SK-N-SH (cell line): ENCODE data around the gene RNF19B. TPM values are rescaled to one million over a fixed set of nuclear protein-coding genes. Genes with fewer than 3 reads are reported as not detected.

ENCODE experiments used
- CTCF ChIA-PET: fragments of 300-600, 350-600 bp; formaldehyde crosslinking; extraction: SDS; loops from one replicate; lab custom pipeline; 2021; lab: Yijun Ruan, JAX
- POLR2A ChIA-PET: fragments of 350-600 bp; sonication (Branson Sonifier 250); formaldehyde crosslinking; extraction: SDS; loops from one replicate; lab custom pipeline; 2020; ENCODE audit warnings: antibody characterized with exemption, inconsistent platforms; lab: Yijun Ruan, JAX
- DNase-seq: peaks from one replicate; pipeline ENCODE4 v3.0.0; 2012
- H2AFZ ChIP-seq: fragments of 200-600 bp; sonication (generic); 2 replicates; pipeline ENCODE4 v1.8.1; 2016; ENCODE audit warnings: antibody characterized with exemption, mild to moderate bottlenecking, low read depth
- H3F3A ChIP-seq: fragments of 200-600 bp; sonication (generic); replicated peaks from 2 replicates; pipeline ENCODE3; 2016; ENCODE audit warnings: antibody characterized with exemption, mild to moderate bottlenecking; ENCODE audit not compliant: insufficient read depth
- H3K27ac ChIP-seq, 2 experiments: fragments of 200-500 bp in 1 of 2; fragments of 200-600 bp in 1 of 2; sonication (Bioruptor generic) in 1 of 2; sonication (generic), shearing (Covaris generic) in 1 of 2; 2 replicates each; pipeline versions ENCODE4 v1.5.1 to v1.6.1; 2014 to 2016; ENCODE audit warnings: low read depth in 2 of 2, inconsistent platforms in 1 of 2, low read length in 1 of 2, mild to moderate bottlenecking in 1 of 2, mixed read lengths in 1 of 2
- H3K27me3 ChIP-seq: fragments of 200-600 bp; sonication (generic), shearing (Covaris generic); 2 replicates; pipeline ENCODE4 v1.6.1; 2016; ENCODE audit warnings: mixed run types; ENCODE audit not compliant: insufficient read depth
- H3K36me3 ChIP-seq, 2 experiments: fragments of 200-500 bp in 1 of 2; fragments of 200-600 bp in 1 of 2; sonication (Bioruptor generic) in 1 of 2; sonication (generic) in 1 of 2; replicated peaks in 1 of 2; 2 replicates each; pipeline versions ENCODE3 to v1.5.1; 2014 to 2016; ENCODE audit warnings: low read length in 1 of 2, mild to moderate bottlenecking in 1 of 2; ENCODE audit not compliant: insufficient read depth in 2 of 2, control insufficient read depth in 1 of 2
- H3K4me1 ChIP-seq, 2 experiments: fragments of 200-500 bp in 1 of 2; fragments of 200-600 bp in 1 of 2; sonication (Bioruptor generic) in 1 of 2; sonication (generic), shearing (Covaris generic) in 1 of 2; 2 replicates each; pipeline versions ENCODE4 v1.5.1 to v1.6.1; 2014 to 2016; ENCODE audit warnings: low read depth in 1 of 2, low read length in 1 of 2, mixed run types in 1 of 2; ENCODE audit not compliant: insufficient read depth in 2 of 2, control insufficient read depth in 1 of 2
- H3K4me2 ChIP-seq: fragments of 200-600 bp; sonication (generic), shearing (Covaris generic); 2 replicates; pipeline ENCODE4 v1.6.1; 2017; ENCODE audit warnings: mixed run types
- H3K4me3 ChIP-seq, 2 experiments: fragments of 200-500 bp in 1 of 2; fragments of 200-600 bp in 1 of 2; sonication (Bioruptor generic) in 1 of 2; sonication (generic), shearing (Covaris generic) in 1 of 2; 2 replicates each; pipeline versions ENCODE4 v1.5.1 to v1.8.1; 2014 to 2016; ENCODE audit warnings: low read depth in 2 of 2, inconsistent platforms in 1 of 2, low read length in 1 of 2, mild to moderate bottlenecking in 1 of 2, mixed read lengths in 1 of 2, moderate library complexity in 1 of 2
- H3K79me2 ChIP-seq: fragments of 200-600 bp; sonication (generic); 2 replicates; pipeline ENCODE4 v1.8.1; 2017; ENCODE audit warnings: mild to moderate bottlenecking; ENCODE audit not compliant: insufficient read depth
- H3K9ac ChIP-seq: fragments of 200-600 bp; sonication (generic); 2 replicates; pipeline ENCODE4 v1.6.1; 2017; ENCODE audit warnings: mixed run types
- H3K9me2 ChIP-seq: fragments of 200-600 bp; sonication (generic); 2 replicates; pipeline ENCODE4 v1.6.1; 2017; ENCODE audit warnings: mixed run types
- H3K9me3 ChIP-seq: fragments of 200-600 bp; sonication (generic); 2 replicates; pipeline ENCODE4 v1.6.1; 2017; ENCODE audit warnings: mixed run types, mild to moderate bottlenecking, moderate library complexity
- H4K20me1 ChIP-seq: fragments of 200-600 bp; sonication (generic); 2 replicates; pipeline ENCODE4 v1.6.1; 2017; ENCODE audit warnings: mild to moderate bottlenecking, mixed run types; ENCODE audit not compliant: insufficient read depth
- CTCF ChIP-seq: fragments of 200-600 bp; sonication (generic); IDR thresholded peaks from 2 replicates; pipeline ENCODE4 v1.6.1; 2017; ENCODE audit warnings: antibody characterized with exemption, mild to moderate bottlenecking, moderate library complexity
- ELF1 ChIP-seq: IDR thresholded peaks from 2 replicates; pipeline ENCODE4 v1.4.0; 2012
- EP300 ChIP-seq, 2 experiments: IDR thresholded peaks; 2 replicates each; pipeline versions ENCODE4 v1.4.0 to v1.6.1; 2012; ENCODE audit warnings: borderline replicate concordance in 1 of 2, low read depth in 1 of 2, low read length in 1 of 2
- FOSL2 ChIP-seq: IDR thresholded peaks from 2 replicates; pipeline ENCODE4 v1.4.0; 2012; ENCODE audit warnings: low read depth, mild to moderate bottlenecking, moderate library complexity, borderline replicate concordance
- FOXJ3 ChIP-seq: sonication (generic); formaldehyde crosslinking; IDR thresholded peaks from 2 replicates; pipeline ENCODE4 v1.5.1; 2020; ENCODE audit warnings: mild to moderate bottlenecking, missing genetic modification reagents
- GABPA ChIP-seq: IDR thresholded peaks from 2 replicates; pipeline ENCODE4 v1.4.0; 2012; ENCODE audit warnings: low read depth, mild to moderate bottlenecking
- IRF3 ChIP-seq: fragments of 150-350 bp; IDR thresholded peaks from 2 replicates; pipeline ENCODE4 v1.6.1; 2016; ENCODE audit warnings: mild to moderate bottlenecking, low read depth, low read length
- JUND ChIP-seq: IDR thresholded peaks from 2 replicates; pipeline ENCODE4 v1.4.0; 2012
- MAX ChIP-seq: IDR thresholded peaks from 2 replicates; pipeline ENCODE4 v1.4.0; 2012; ENCODE audit warnings: low read depth
- MXI1 ChIP-seq: IDR thresholded peaks from 2 replicates; pipeline ENCODE4 v1.6.1; 2012; ENCODE audit warnings: mild to moderate bottlenecking, low read depth, low read length, improper control_type of control experiment
- PBX3 ChIP-seq: IDR thresholded peaks from 2 replicates; pipeline ENCODE4; 2012
- POLR2AphosphoS5 ChIP-seq: IDR thresholded peaks from 2 replicates; pipeline ENCODE4 v1.6.1; 2012; ENCODE audit warnings: low read depth, low read length
- RAD21 ChIP-seq: IDR thresholded peaks from 2 replicates; pipeline ENCODE4 v1.6.1; 2012; ENCODE audit warnings: mild to moderate bottlenecking, low read length
- RFX5 ChIP-seq: IDR thresholded peaks from 2 replicates; pipeline ENCODE4 v1.6.1; 2012; ENCODE audit warnings: mild to moderate bottlenecking, improper control_type of control experiment, low read length
- RXRA ChIP-seq: IDR thresholded peaks from 2 replicates; pipeline ENCODE4 v1.4.0; 2012; ENCODE audit warnings: low read depth, mild to moderate bottlenecking, borderline replicate concordance
- SIN3A ChIP-seq: IDR thresholded peaks from 2 replicates; pipeline ENCODE4 v1.6.1; 2012; ENCODE audit warnings: low read depth, mild to moderate bottlenecking, low read length, moderate library complexity, borderline replicate concordance
- SMC3 ChIP-seq: IDR thresholded peaks from 2 replicates; pipeline ENCODE4 v1.6.1; 2012; ENCODE audit warnings: low read depth, low read length, improper control_type of control experiment
- USF2 ChIP-seq: fragments of 150-350 bp; IDR thresholded peaks from 2 replicates; pipeline ENCODE4 v1.6.1; 2017; ENCODE audit warnings: antibody characterized with exemption, low read length, low read depth, borderline replicate concordance
- YY1 ChIP-seq: IDR thresholded peaks from 2 replicates; pipeline ENCODE4 v1.4.0; 2012; ENCODE audit warnings: low read depth, mild to moderate bottlenecking
- ZBTB33 ChIP-seq: IDR thresholded peaks from 2 replicates; pipeline ENCODE4 v1.4.0; 2012; ENCODE audit warnings: low read depth, borderline replicate concordance
- WGBS: methylation state at CpG from one replicate; pipeline ENCODE4 v1.1.6; 2017; ENCODE audit warnings: low lambda C conversion rate; 5-methylcytosine and 5-hydroxymethylcytosine counted together
- polyA plus RNA-seq, 3 experiments: library from polyadenylated mRNA; depleted of rRNA; stranded (reverse); fragments of >200 nt; gene quantifications; 2 replicates each; pipeline ENCODE4 v1.2.3, GENCODE V29; 2012

The RNF19B gene
- polyA plus RNA-seq, 1 of the 3 experiments (the other 2 are of a cell fraction) = 20.1 TPM

- TF ChIP-seq MAX (no peak), EP300 (IDR thresholded peaks at IDR 0.05; ENCODE audit: borderline replicate concordance in 1 of 2, low read depth in 1 of 2, low read length in 1 of 2) (no peak), SMC3 (no peak)
- TF ChIP-seq, all 33 proteins: peak for 0
These were observed 7.0 kb upstream of the RNF19B start (continued) for GRCh38 chr1:32971576-32971975.

- peaks cover 18% of the 10 kb centered on the region for H3F3A ChIP-seq
- ChIA-PET POLR2A (no interaction called here), CTCF (interaction anchor here (2.1 to 2.4 kb wide), 3 partner anchors 14 to 37 kb away, joined by 6 to 9 read pairs (median 9); no protein-coding TSS in a partner anchor)
- no peaks in the 10 kb centered on the region for H3K9me2 ChIP-seq
- no peak for DNase-seq
- no peak overlapping the region for H2AFZ ChIP-seq
- no peak overlapping the region for H3K27ac ChIP-seq
- no peak overlapping the region for H3K9ac ChIP-seq
- 95% methylated on average over 1 of the region's 1 CpG for WGBS
- TF ChIP-seq FOSL2 (no peak), IRF3 (no peak), MXI1 (no peak), RFX5 (no peak), POLR2AphosphoS5 (no peak)
- TF ChIP-seq, all 33 proteins: peak for 0
- no peaks in the 10 kb centered on the region for H3K36me3 ChIP-seq
- H4K20me1 ChIP-seq = no peaks in the 10 kb centered on the region
- no peak overlapping the region for H3K4me3 ChIP-seq
- H3K4me1 ChIP-seq = peaks cover 4 to 10% of the 10 kb centered on the region in 2 experiments; a peak in 3 of 4 replicates
- no peaks in the 10 kb centered on the region for H3K79me2 ChIP-seq
- H3K4me2 ChIP-seq = no peak overlapping the region
- no peaks in the 10 kb centered on the region for H3K9me3 ChIP-seq
- H3K27me3 ChIP-seq = no peaks in the 10 kb centered on the region
These were observed 6.5 kb upstream of the RNF19B start for GRCh38 chr1:32971156-32971555.

GRCh38 chr1:32969566-32969965, 5.0 kb upstream of the RNF19B start:
- Histone ChIP-seq H3K27ac (no peak overlapping the region), H3K9ac (no peak overlapping the region), H3K9me3 (no peaks in the 10 kb centered on the region), H2AFZ (0 out of 2 replicates have a peak overlapping the region, but pooled peaks have one; percentile 42), H3K27me3 (no peaks in the 10 kb centered on the region), H3K79me2 (no peaks in the 10 kb centered on the region), H3F3A (peaks cover 18% of the 10 kb centered on the region), H3K4me3 (no peak overlapping the region), H3K9me2 (no peaks in the 10 kb centered on the region), H4K20me1 (no peaks in the 10 kb centered on the region), H3K36me3 (no peaks in the 10 kb centered on the region), H3K4me1 (peaks cover 4 to 10% of the 10 kb centered on the region in 2 experiments; a peak in 3 of 4 replicates), H3K4me2 (no peak overlapping the region)
- ChIA-PET POLR2A (interaction anchor here (0.6 kb wide), 1 partner anchor 61 kb away, joined by 3 read pairs; no protein-coding TSS in a partner anchor), CTCF (interaction anchor here (1.2 to 2.4 kb wide), 4 partner anchors 16 to 93 kb away, joined by 3 to 9 read pairs (median 4); no protein-coding TSS in a partner anchor)
- DNase-seq = no peak
- TF ChIP-seq SIN3A = no peak
- no peak for TF ChIP-seq YY1
- TF ChIP-seq ZBTB33 = no peak
- TF ChIP-seq RAD21 = no peak
- no peak for TF ChIP-seq FOSL2
- TF ChIP-seq FOXJ3 (CRISPR knock-in tag) = no peak
- no peak for TF ChIP-seq USF2
- TF ChIP-seq PBX3 = peak; percentile 55; the same call in 1 of the 2 replicates
- TF ChIP-seq ELF1 = no peak
- TF ChIP-seq MXI1 = no peak
- no peak for TF ChIP-seq JUND
- TF ChIP-seq RXRA = no peak
- TF ChIP-seq GABPA = no peak
- TF ChIP-seq CTCF = no peak
